ENCODE data around the gene EPGN.

EPGN gene

DNA sequence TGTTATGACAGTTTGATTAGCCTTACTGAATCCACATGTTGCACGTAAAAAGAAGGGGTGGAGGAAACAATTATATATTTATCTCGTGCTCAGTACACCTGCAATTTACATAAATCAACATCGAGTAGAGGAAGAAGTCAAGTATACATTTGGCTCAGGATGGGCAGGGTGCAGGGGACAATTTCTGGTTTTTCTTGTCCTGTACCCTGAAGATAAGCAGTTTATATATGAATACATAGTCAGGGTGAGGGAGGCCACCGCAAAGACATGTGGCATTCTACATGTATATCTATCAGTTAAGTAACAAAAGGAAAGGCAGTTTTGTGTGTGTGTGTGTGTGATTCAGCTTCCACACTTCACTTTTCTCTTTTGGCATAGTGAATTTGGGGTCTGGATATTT lies 45.6 kb downstream of the EPGN start (continued):
- TF ChIP-seq, protein P1, sequence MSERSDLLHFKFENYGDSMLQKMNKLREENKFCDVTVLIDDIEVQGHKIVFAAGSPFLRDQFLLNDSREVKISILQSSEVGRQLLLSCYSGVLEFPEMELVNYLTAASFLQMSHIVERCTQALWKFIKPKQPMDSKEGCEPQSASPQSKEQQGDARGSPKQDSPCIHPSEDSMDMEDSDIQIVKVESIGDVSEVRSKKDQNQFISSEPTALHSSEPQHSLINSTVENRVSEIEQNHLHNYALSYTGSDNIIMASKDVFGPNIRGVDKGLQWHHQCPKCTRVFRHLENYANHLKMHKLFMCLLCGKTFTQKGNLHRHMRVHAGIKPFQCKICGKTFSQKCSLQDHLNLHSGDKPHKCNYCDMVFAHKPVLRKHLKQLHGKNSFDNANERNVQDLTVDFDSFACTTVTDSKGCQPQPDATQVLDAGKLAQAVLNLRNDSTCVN (tag by site-specific recombination; optimal IDR thresholded peaks at IDR 0.05) = no peak
- no peak for TF ChIP-seq PRDM2 (tag by site-specific recombination; IDR thresholded peaks at IDR 0.05; ENCODE audit: borderline replicate concordance)
- TF ChIP-seq ZSCAN16 (tag by site-specific recombination; IDR thresholded peaks at IDR 0.05) = no peak

DNA sequence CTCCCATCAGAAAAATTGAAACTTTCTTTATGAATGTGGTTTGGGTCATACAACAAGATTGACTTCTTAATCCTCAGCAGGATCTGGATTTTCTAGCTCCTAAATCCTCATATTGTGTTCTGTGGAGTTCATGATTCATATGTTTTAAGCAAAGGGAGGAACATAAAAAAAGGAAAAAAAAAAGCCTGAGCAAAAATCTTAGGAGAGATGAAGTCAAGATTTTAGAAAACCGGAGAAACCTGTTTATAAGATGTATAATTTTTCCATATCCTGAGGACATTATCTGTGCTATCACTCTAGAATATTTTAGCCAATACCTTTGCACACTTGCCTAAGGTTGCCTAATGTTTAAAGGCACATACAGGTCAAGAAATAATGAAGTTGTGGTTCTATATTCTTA lies 49.7 kb downstream of the EPGN start:
- CTCF ChIA-PET = interaction anchor here (0.8 kb wide), 1 partner anchor 38 kb away, joined by 3 read pairs; no protein-coding TSS in a partner anchor
- POLR2A ChIA-PET = no interaction called here

GRCh38 chr4:74361671-74362070 lies 53.4 kb downstream of the EPGN start:
- no peak overlapping the region for H3K27ac ChIP-seq (ENCODE audit: extremely low read depth, low read depth, low read length)

More for the DNA sequence above, 49.7 kb downstream of the EPGN start:
- no peaks in the 10 kb centered on the region for H3K36me3 ChIP-seq (ENCODE audit: control insufficient read depth in 2 of 2, insufficient read depth in 1 of 2, low read length in 2 of 2)
- TF ChIP-seq ZBTB21 (tag by site-specific recombination; IDR thresholded peaks at IDR 0.05) (no peak), ZNF10 (tag by site-specific recombination; IDR thresholded peaks at IDR 0.05) (no peak), ZNF140 (tag by site-specific recombination; IDR thresholded peaks at IDR 0.05) (no peak), ZEB2 (tag by site-specific recombination; IDR thresholded peaks at IDR 0.05) (no peak), YY2 (tag by site-specific recombination; IDR thresholded peaks at IDR 0.05) (no peak), ZNF24 (tag by site-specific recombination; IDR thresholded peaks at IDR 0.05) (no peak), IKZF3 (tag by site-specific recombination; IDR thresholded peaks at IDR 0.05) (no peak)
- TF ChIP-seq, protein P2, sequence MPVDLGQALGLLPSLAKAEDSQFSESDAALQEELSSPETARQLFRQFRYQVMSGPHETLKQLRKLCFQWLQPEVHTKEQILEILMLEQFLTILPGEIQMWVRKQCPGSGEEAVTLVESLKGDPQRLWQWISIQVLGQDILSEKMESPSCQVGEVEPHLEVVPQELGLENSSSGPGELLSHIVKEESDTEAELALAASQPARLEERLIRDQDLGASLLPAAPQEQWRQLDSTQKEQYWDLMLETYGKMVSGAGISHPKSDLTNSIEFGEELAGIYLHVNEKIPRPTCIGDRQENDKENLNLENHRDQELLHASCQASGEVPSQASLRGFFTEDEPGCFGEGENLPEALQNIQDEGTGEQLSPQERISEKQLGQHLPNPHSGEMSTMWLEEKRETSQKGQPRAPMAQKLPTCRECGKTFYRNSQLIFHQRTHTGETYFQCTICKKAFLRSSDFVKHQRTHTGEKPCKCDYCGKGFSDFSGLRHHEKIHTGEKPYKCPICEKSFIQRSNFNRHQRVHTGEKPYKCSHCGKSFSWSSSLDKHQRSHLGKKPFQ (tag by site-specific recombination; IDR thresholded peaks at IDR 0.05) = no peak
- no peaks in the 10 kb centered on the region for H3K9me3 ChIP-seq (ENCODE audit: control insufficient read depth, insufficient read depth, low read depth, low read length)
- H3K4me1 ChIP-seq (ENCODE audit: control insufficient read depth, insufficient read depth, low read length) = no peaks in the 10 kb centered on the region
- H3K4me3 ChIP-seq (ENCODE audit: low read depth, low read length) = no peak overlapping the region
- H3K27ac ChIP-seq (ENCODE audit: extremely low read depth, low read depth, low read length) = no peak overlapping the region

More at GRCh38 chr4:74361671-74362070, 53.4 kb downstream of the EPGN start:
- POLR2A ChIA-PET = no interaction called here
- no peaks in the 10 kb centered on the region for H3K36me3 ChIP-seq (ENCODE audit: control insufficient read depth in 2 of 2, insufficient read depth in 1 of 2, low read length in 2 of 2)
- CTCF ChIA-PET = no interaction called here
- no peaks in the 10 kb centered on the region for H3K4me1 ChIP-seq (ENCODE audit: control insufficient read depth, insufficient read depth, low read length)
- no peak overlapping the region for H3K4me3 ChIP-seq (ENCODE audit: low read depth, low read length)
- no peak for TF ChIP-seq ZNF521 (tag by site-specific recombination; IDR thresholded peaks at IDR 0.05)
- no peak for TF ChIP-seq ZNF335 (tag by site-specific recombination; conservative IDR thresholded peaks at IDR 0.05)
- no peak for TF ChIP-seq TCF7L2 (IDR thresholded peaks at IDR 0.05; ENCODE audit: borderline replicate concordance, low read depth, low read length)
- TF ChIP-seq ZNF473 (tag by site-specific recombination; IDR thresholded peaks at IDR 0.05) = no peak
- no peak for TF ChIP-seq OVOL3 (tag by site-specific recombination; IDR thresholded peaks at IDR 0.05)
- H3K9me3 ChIP-seq (ENCODE audit: control insufficient read depth, insufficient read depth, low read depth, low read length) = no peaks in the 10 kb centered on the region

All from HEK293 (cell line).